ENCODE data around the gene LRRC36. TPM values are rescaled to one million over a fixed set of nuclear protein-coding genes. Genes with fewer than 3 reads are reported as not detected.

LRRC36 gene
- total and polyA plus RNA-seq, 10 of the 15 experiments (the other 5 are each of a cell fraction or from before 2014, with no cell fraction given): 0.45 to 2.0 (median 0.75) TPM; not detected in 1

DNA sequence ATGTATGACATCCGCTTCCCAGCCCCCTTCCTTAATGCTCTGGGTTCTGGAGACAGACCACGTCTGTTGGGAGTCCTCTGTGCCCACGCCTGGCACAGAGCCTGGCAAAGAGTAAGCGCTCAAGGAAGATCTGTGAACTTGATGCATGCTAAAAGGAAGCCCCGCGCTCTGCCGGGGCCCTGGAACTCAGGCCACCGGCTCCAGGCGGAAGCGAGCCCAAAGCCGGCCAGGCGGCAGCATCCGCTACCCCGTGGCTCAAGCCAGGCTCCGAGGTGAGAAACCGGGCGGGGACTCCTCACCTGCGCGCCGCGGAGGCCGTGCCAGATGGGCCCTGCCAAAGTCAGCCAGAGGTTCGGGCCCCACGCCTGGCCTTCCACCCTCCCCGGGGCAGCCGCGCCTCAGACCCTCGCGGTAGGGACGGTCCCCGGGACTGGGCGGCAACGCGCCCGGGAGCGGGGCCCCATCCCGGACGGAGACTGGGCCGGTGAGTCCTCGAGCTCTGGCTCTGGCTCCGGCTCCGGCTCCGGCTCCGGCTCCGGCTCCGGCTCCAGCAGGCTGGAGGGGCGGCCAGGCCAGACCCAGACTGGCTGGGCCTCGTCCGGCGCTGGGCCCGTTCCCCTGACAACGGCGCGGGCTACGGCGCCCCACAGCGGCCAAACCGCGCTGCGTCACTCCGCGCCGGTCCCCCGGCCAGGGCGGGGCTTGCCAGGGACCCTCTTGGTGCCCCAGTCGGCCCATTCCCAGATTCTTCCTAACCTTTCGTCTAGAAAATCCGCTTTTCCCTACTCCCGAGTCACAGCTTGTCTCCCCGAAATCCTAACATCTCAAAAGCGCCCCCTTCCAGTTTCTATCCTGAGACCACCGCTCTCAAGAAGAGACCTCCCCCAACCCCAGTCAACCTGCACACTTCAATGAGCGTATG lies 89.5 kb downstream of the LRRC36 start, which contains the start of gene ZDHHC1 (continued):
- peak; percentile 25 for TF ChIP-seq RELA (IDR thresholded peaks at IDR 0.05; ENCODE audit: borderline replicate concordance, partially characterized antibody)
- TF ChIP-seq ZNF207 (IDR thresholded peaks at IDR 0.05; ENCODE audit: borderline replicate concordance): 0 out of 2 replicates have a peak, but pooled peaks have one; percentile 33
- no peak for TF ChIP-seq MTA2 (IDR thresholded peaks at IDR 0.05; ENCODE audit: low read depth)
- TF ChIP-seq IKZF1 (conservative IDR thresholded peaks at IDR 0.05): peak; percentile 70
- TF ChIP-seq, protein P1, sequence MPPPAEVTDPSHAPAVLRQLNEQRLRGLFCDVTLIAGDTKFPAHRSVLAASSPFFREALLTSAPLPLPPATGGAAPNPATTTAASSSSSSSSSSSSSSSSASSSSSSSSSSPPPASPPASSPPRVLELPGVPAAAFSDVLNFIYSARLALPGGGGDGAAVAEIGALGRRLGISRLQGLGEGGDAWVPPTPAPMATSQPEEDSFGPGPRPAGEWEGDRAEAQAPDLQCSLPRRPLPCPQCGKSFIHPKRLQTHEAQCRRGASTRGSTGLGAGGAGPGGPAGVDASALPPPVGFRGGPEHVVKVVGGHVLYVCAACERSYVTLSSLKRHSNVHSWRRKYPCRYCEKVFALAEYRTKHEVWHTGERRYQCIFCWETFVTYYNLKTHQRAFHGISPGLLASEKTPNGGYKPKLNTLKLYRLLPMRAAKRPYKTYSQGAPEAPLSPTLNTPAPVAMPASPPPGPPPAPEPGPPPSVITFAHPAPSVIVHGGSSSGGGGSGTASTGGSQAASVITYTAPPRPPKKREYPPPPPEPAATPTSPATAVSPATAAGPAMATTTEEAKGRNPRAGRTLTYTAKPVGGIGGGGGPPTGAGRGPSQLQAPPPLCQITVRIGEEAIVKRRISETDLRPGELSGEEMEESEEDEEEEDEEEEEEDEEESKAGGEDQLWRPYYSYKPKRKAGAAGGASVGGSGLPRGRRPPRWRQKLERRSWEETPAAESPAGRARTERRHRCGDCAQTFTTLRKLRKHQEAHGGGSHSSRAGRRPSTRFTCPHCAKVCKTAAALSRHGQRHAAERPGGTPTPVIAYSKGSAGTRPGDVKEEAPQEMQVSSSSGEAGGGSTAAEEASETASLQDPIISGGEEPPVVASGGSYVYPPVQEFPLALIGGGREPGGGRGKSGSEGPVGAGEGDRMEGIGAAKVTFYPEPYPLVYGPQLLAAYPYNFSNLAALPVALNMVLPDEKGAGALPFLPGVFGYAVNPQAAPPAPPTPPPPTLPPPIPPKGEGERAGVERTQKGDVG (CRISPR knock-in tag; IDR thresholded peaks at IDR 0.05): no peak

DNA sequence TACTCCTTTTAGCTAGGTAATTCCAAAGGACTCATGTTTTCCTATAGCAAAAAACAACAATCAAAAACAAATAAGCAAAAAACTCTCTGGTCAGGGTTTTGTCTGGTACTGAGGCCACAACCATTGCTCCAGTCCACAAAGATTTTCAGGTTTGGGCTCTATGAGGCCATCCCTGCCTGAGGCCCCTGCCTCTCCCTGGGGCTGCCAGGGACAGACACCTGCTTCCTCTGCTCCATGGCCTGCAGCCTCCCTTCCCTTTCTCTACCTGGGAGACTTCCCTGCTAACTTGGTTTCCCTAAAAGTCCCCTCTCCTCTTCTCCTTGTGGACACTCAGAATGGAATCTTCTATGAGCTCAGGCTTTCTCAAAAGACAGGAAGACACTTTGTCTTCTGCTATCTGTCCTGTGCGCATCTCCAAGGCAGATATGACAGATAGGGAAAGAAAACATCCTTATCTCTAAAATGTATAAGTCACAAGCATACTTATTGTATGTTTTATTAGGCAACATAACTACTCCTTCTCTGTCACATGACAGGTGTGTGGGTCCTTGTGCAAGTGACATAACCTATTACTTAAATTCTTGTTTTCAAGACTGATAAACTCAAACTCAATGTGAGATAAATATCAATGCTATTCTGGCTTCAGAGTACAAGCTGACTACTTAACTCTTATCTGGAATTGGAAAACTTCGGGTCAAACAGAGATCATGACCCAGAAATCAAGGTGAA lies 90.9 kb downstream of the LRRC36 start:
- intact Hi-C loops (cut with micrococcal nuclease; ENCODE audit: unreplicated experiment): no loop called here
- 0 out of 2 replicates have a peak, but pooled peaks cover 2% of the 10 kb centered on the region for H4K20me1 ChIP-seq (ENCODE audit: control insufficient read depth, insufficient read depth)
- H2AFZ ChIP-seq (ENCODE audit: control insufficient read depth, low read depth, low read length): no peak overlapping the region
- DNase-seq (ENCODE audit: low read depth, low spot score): no peak
- H3K9ac ChIP-seq (ENCODE audit: control insufficient read depth, insufficient read depth, low read length): no peak overlapping the region
- H3K4me2 ChIP-seq (ENCODE audit: control insufficient read depth, insufficient read depth): no peak overlapping the region
- ChIA-PET SMC1A (ENCODE audit: uncharacterized antibody, unreplicated experiment) (interaction anchor here (1.0 to 2.3 kb wide), 3 partner anchors 9 to 157 kb away, joined by 3 to 5 read pairs (median 4); no protein-coding TSS in a partner anchor), RAD21 (ENCODE audit: unreplicated experiment) (interaction anchor here (1.3 to 1.9 kb wide), 2 partner anchors 9 to 10 kb away, joined by 3 to 5 read pairs; no protein-coding TSS in a partner anchor), CTCF (interaction anchor here (1.0 to 1.6 kb wide), 7 partner anchors 9 to 157 kb away, joined by 3 to 5 read pairs (median 4); no protein-coding TSS in a partner anchor), POLR2A (no interaction called here)
- no peaks in the 10 kb centered on the region for H3K9me3 ChIP-seq (replicated peaks; ENCODE audit: control insufficient read depth, insufficient read depth, low read length)
- 59% methylated on average over 2 of the region's 2 CpGs for WGBS (ENCODE audit: insufficient coverage, insufficient replicate concordance, low lambda C conversion rate, missing lambda C conversion rate)
- peaks cover 2 to 4% of the 10 kb centered on the region in 2 experiments; a peak in 3 of 4 replicates for H3K27me3 ChIP-seq (replicated peaks in 1 of 2; ENCODE audit: control insufficient read depth in 2 of 2, insufficient read depth in 2 of 2, low read length in 1 of 2)
- no peaks in the 10 kb centered on the region for H3K36me3 ChIP-seq (ENCODE audit: control insufficient read depth in 2 of 2, insufficient read depth in 2 of 2, low read length in 1 of 2)
- in situ Hi-C loops (cut with MboI): loop anchor here (25.0 kb wide), 1 partner anchor 430 kb away; the partner anchor contains the start of gene CES4A
- peaks cover 4% of the 10 kb centered on the region; the same call in 1 of the 2 replicates for H3K4me1 ChIP-seq (ENCODE audit: control insufficient read depth, insufficient read depth, low read length)
- TF ChIP-seq POLR2A (IDR thresholded peaks at IDR 0.05; ENCODE audit: low read depth, low read length) (no peak), BMI1 (IDR thresholded peaks at IDR 0.05; ENCODE audit: borderline replicate concordance) (no peak)
- H3K27ac ChIP-seq (ENCODE audit: control insufficient read depth, insufficient read depth): no peak overlapping the region
- ATAC-seq: no peak
- no peaks in the 10 kb centered on the region for H3K79me2 ChIP-seq (ENCODE audit: control insufficient read depth, insufficient read depth, low read length)
- no peak for FAIRE-seq
- no peak overlapping the region for H3K4me3 ChIP-seq
- no TSS peak for BruUV-seq (replicated peaks)
